Prostate gland (tissue), 2 donors: ENCODE measurements around the gene HSDL2. TPM values are rescaled to one million over a fixed set of nuclear protein-coding genes. Genes with fewer than 3 reads are reported as not detected.

ENCODE experiments used
- DNase-seq: peaks from one replicate; pipeline ENCODE4 v3.0.0-alpha.2; 2019; ENCODE audit warnings: low spot score
- H3K27ac ChIP-seq, 2 donors: fragments of 200-600 bp; sonication (generic); 2 replicates each; pipeline ENCODE4 v1.5.1; 2017 to 2019
- H3K27me3 ChIP-seq: fragments of 200-600 bp; sonication (generic); replicated peaks from 2 replicates; pipeline ENCODE4 v1.5.1; 2019; ENCODE audit not compliant: insufficient read depth
- H3K36me3 ChIP-seq, 2 donors: fragments of 200-600 bp; sonication (generic); 1 replicate in 1 of 2; 2 replicates in 1 of 2; pipeline versions ENCODE4 v1.5.1 to v1.8.1; 2017 to 2019
- H3K4me1 ChIP-seq: fragments of 200-600 bp; sonication (generic); replicated peaks from 2 replicates; pipeline ENCODE4 v1.5.1; 2019
- H3K4me3 ChIP-seq, 2 donors: fragments of 200-600 bp; sonication (generic); 2 replicates each; pipeline ENCODE4 v1.5.1; 2017 to 2019
- H3K9me3 ChIP-seq: fragments of 200-600 bp; sonication (generic); 2 replicates; pipeline ENCODE4 v1.5.1; 2017
- POLR2A ChIP-seq: fragments of 450-650 bp; IDR thresholded peaks from one replicate; pipeline ENCODE4 v1.6.1; 2016; ENCODE audit warnings: antibody characterized with exemption, mild to moderate bottlenecking
- POLR2AphosphoS5 ChIP-seq: sonication (generic); formaldehyde crosslinking; IDR thresholded peaks from one replicate; pipeline ENCODE4 v1.6.1; 2017; ENCODE audit warnings: antibody characterized with exemption
- WGBS: methylation state at CpG from one replicate; pipeline ENCODE4 v1.1.5; 2018; 5-methylcytosine and 5-hydroxymethylcytosine counted together
- intact Hi-C: fragments of 100-400 bp; cut with DNase I; formaldehyde crosslinking; loops from one replicate; pipeline ENCODE4 v1.14.2; 2022
- total RNA-seq, 2 donors: library from RNA; depleted of rRNA; stranded (reverse); fragments of >200 nt; gene quantifications; one replicate each; pipeline ENCODE4 v1.1.0, GENCODE V29; 2016
- TF ChIP-seq, protein P1 (sequence below), 4 experiments: fragments of 200-600 bp in 2 of 4; fragments of 450-650 bp in 2 of 4; sonication (generic) in 2 of 4; IDR thresholded peaks; 1 replicate in 3 of 4; 2 replicates in 1 of 4; pipeline ENCODE4 v1.5.1; 2016 to 2019; ENCODE audit warnings: antibody characterized with exemption in 4 of 4, mild to moderate bottlenecking in 2 of 4, moderate library complexity in 2 of 4

Gene HSDL2
- total RNA-seq, 2 donors from 2014 or later, result 22.2 to 25.2 TPM

DNA sequence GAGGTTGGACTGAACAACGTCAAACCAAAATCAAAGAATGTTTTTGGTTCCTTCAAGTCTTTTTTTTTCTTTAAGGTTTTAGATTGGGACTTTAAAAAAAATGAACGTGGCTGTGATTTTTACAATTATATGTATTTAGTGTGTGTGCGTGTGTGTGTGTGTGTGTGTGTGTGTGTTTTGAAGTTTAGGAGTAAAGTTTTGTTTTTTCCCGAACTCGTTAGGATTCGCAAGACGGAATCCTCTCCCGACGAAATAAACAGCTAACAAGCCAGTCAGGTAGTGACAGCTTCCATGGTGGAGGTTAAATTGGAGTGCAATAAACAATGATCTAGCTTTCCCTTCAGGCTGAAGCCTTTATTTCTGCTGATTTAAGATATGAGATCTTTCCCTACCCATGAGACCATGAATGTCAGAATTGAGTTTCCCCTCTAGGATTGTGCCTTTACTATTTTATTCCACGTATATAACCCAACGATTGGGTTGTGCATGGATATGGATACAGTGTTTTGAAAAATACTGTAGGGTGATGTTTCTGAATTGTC lies 108.0 kb downstream of the HSDL2 start:
- H3K4me1 ChIP-seq, result no peaks in the 10 kb centered on the region
- TF ChIP-seq POLR2AphosphoS5, result no peak
- H3K4me3 ChIP-seq, result peak overlapping the region; percentile 83 to 97
- no peaks in the 10 kb centered on the region for H3K27me3 ChIP-seq
- 9% methylated on average over 11 of the region's 11 CpGs for WGBS
- no peak for DNase-seq
- no peaks in the 10 kb centered on the region for H3K36me3 ChIP-seq
- intact Hi-C loops, result loop anchor here (5.0 to 10.0 kb wide), 2 partner anchors 111 to 227 kb away; partner anchors contain the start of gene INIP
- H3K27ac ChIP-seq, result peak overlapping the region; percentile 80 to 82
- no peaks in the 10 kb centered on the region for H3K9me3 ChIP-seq

DNA sequence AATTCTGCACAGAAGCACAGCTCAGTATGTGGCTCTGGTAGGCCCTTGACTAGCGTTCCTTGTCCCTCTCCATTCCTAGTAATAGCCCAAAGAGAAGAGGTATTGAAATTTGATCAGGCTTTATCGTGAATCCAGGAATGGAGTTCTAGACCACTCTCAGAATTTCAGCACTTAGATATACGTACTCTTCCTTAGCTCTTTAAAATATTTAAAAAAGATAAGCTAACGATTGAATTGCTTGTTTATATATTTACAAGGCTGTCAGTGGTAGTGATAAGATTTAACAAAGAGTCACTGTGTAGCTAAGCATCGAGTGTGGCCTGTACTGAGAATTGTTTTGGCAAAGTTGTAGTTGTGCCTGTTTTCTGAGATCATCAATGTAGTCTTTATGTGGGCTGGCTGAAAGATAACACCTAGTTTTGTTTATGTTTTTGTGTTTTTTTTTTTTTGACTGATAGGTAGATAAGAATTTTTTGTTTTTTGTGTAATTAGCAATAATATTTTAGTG lies 109.2 kb downstream of the HSDL2 start:
- Histone ChIP-seq H3K9me3 (no peaks in the 10 kb centered on the region), H3K4me1 (no peaks in the 10 kb centered on the region), H3K4me3 (no peak overlapping the region), H3K27ac (no peak overlapping the region), H3K27me3 (no peaks in the 10 kb centered on the region), H3K36me3 (no peaks in the 10 kb centered on the region)
- no peak for DNase-seq
- WGBS, result 59% methylated on average over 5 of the region's 5 CpGs
- TF ChIP-seq, protein P1, sequence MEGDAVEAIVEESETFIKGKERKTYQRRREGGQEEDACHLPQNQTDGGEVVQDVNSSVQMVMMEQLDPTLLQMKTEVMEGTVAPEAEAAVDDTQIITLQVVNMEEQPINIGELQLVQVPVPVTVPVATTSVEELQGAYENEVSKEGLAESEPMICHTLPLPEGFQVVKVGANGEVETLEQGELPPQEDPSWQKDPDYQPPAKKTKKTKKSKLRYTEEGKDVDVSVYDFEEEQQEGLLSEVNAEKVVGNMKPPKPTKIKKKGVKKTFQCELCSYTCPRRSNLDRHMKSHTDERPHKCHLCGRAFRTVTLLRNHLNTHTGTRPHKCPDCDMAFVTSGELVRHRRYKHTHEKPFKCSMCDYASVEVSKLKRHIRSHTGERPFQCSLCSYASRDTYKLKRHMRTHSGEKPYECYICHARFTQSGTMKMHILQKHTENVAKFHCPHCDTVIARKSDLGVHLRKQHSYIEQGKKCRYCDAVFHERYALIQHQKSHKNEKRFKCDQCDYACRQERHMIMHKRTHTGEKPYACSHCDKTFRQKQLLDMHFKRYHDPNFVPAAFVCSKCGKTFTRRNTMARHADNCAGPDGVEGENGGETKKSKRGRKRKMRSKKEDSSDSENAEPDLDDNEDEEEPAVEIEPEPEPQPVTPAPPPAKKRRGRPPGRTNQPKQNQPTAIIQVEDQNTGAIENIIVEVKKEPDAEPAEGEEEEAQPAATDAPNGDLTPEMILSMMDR (IDR thresholded peaks at IDR 0.05), result no peak
- TF ChIP-seq POLR2AphosphoS5, result no peak
- TF ChIP-seq POLR2A, result no peak
- intact Hi-C loops, result loop anchor here (5.0 to 10.0 kb wide), 2 partner anchors 112 to 226 kb away; partner anchors contain the start of gene INIP

DNA sequence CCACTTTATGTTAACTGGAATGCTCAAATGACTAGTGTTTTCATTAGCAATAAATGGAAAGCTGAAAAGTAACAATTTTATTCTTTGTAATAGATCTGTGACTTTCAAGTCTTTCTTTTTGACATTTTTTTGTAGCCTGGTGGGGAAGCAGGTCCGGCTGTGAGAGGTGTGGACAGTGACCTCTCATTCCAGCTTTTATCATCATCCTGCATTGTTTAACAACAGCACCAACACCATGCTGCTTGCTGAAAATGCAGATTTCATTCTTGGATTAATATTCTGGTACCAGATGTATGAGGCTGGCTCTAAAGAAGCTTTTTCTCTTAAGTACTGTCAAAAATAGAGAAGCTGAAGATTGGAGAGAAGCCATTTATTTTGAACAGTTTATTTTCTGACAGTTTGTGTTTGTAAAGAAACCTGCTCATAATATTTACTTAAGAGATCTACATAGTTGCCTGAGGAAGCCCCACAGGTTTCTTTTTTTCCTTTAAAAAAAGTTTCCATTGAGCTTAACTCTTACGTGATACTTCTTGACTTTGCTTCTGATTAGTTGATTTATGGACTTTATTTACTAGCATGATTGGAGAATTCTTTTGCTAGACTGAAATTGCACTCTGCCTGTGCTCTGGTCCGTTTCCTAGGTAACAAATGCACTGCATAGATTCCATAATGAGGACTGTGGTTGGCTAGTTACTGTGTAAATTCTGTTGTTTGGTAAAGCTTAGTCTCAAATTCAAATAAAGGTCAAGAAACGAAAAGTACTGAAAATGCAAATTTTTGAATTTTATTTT lies 110.2 kb downstream of the HSDL2 start:
- no peak for DNase-seq
- H3K27me3 ChIP-seq, result no peaks in the 10 kb centered on the region
- H3K36me3 ChIP-seq, result no peaks in the 10 kb centered on the region
- no peak overlapping the region for H3K27ac ChIP-seq
- intact Hi-C loops, result loop anchor here (5.0 to 10.0 kb wide), 2 partner anchors 113 to 225 kb away; partner anchors contain the start of gene INIP
- 55% methylated on average over 4 of the region's 4 CpGs for WGBS
- H3K4me1 ChIP-seq, result no peaks in the 10 kb centered on the region
- no peaks in the 10 kb centered on the region for H3K9me3 ChIP-seq
- TF ChIP-seq POLR2A, result no peak
- no peak for TF ChIP-seq POLR2AphosphoS5
- TF ChIP-seq, protein P1 (IDR thresholded peaks at IDR 0.05), result no peak
- H3K4me3 ChIP-seq, result no peak overlapping the region

DNA sequence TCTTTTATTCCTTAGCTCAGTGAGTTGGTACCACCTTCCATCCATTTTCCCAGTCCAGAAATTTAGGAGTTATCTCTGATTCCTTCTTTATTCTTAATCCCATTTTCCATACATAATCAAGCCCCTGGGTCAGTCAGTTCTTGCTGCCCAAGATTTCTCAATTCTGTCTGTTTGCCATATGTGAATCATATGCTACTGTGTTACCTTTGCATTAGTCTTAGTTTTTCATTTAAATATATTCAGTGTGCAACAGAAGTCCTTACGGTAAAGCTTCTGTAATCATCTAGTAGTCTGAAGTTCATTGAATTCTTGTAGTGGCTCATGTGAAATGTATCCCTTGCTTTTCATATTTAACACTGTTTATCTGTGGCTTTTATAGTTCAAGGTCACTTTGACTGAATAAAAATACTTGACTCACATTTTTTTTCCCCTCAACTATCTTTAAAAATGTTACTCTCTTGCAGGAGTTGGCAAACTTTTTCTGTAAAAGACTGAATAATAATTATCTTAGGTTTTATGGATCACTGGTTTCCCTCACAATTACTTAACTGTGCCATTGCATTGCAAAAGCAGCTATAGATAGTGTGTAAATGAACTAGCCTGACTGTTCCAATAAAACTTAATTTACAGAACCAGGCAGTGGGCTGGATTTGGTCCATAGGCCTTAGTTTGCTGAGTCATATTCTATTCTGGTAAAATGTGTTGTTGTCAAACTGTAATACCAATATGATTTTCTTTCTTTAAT lies 113.7 kb downstream of the HSDL2 start:
- Histone ChIP-seq H3K36me3 (no peaks in the 10 kb centered on the region), H3K4me1 (no peaks in the 10 kb centered on the region), H3K9me3 (no peaks in the 10 kb centered on the region), H3K27me3 (no peaks in the 10 kb centered on the region), H3K4me3 (no peak overlapping the region), H3K27ac (no peak overlapping the region)
- DNase-seq, result no peak
- TF ChIP-seq, protein P1 (IDR thresholded peaks at IDR 0.05), result no peak
- TF ChIP-seq POLR2AphosphoS5, result peak; percentile 14
- 82% methylated on average over 1 of the region's 1 CpG for WGBS
- intact Hi-C loops, result no loop called here

DNA sequence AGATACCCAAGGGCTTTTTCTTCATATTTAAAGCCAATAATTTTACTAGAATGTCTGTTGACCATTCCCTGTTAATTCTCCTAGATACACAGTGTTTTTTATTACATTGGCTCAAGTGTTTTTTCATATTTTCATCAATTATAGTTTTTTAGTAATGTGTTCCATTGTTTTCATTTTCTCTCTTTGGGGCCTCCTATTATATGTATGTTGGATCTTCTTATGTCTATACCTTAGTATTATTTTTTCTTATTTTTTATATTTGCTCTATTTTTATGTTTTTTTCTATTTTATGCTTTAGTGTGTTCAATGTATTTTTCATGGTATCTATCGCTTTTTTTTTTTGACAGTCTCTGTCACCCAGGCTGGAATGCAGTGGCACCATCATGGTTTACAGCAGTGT lies 114.2 kb downstream of the HSDL2 start:
- Histone ChIP-seq H3K9me3 (no peaks in the 10 kb centered on the region), H3K4me3 (no peak overlapping the region), H3K27ac (no peak overlapping the region), H3K27me3 (no peaks in the 10 kb centered on the region), H3K4me1 (no peaks in the 10 kb centered on the region), H3K36me3 (no peaks in the 10 kb centered on the region)
- WGBS, result 96% methylated on average over 1 of the region's 1 CpG
- DNase-seq, result no peak
- TF ChIP-seq POLR2A, result no peak
- intact Hi-C loops, result no loop called here
